GM21619 (cell line): ENCODE data around the gene SYT5.
A peak's percentile ranks its signal among the peaks of the same experiment; 100 is the strongest.
"Not testable (repeated sequence)": the region's sequence is repeated elsewhere in the genome, so short reads cannot be mapped to it uniquely, and the experiment has no call there.

Source experiments
- ATAC-seq: cut with Tn5 transposase; IDR thresholded peaks from one replicate; pipeline ENCODE4 v1.9.1; 2021; ENCODE audit not compliant: unreplicated experiment

SYT5 gene

DNA sequence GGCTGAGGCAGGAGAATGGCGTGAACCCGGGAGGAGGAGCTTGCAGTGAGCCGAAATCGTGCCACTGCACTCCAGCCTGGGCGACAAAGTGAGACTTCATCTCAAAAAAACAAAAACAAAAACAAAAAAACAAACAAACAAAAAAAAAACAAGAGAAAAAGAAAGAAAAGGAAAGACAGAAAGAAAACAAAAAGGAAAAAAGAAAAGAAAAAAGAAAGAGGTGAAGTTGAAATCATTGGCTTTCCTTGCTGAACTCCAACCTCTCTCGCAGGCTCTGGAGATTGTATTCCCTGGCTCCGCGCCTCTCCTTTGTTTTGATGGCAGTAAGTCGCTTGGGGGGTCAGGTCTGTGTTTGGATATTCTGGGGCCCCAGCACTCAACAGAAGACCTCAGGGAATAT, 7.8 kb downstream of the SYT5 start:
- not testable (repeated sequence) for ATAC-seq

GRCh38 chr19:55171440-55171839, 8.6 kb downstream of the SYT5 start:
- ATAC-seq = no peak

- ATAC-seq = no peak
Measured at GRCh38 chr19:55169136-55169535, 11.0 kb downstream of the SYT5 start.

DNA sequence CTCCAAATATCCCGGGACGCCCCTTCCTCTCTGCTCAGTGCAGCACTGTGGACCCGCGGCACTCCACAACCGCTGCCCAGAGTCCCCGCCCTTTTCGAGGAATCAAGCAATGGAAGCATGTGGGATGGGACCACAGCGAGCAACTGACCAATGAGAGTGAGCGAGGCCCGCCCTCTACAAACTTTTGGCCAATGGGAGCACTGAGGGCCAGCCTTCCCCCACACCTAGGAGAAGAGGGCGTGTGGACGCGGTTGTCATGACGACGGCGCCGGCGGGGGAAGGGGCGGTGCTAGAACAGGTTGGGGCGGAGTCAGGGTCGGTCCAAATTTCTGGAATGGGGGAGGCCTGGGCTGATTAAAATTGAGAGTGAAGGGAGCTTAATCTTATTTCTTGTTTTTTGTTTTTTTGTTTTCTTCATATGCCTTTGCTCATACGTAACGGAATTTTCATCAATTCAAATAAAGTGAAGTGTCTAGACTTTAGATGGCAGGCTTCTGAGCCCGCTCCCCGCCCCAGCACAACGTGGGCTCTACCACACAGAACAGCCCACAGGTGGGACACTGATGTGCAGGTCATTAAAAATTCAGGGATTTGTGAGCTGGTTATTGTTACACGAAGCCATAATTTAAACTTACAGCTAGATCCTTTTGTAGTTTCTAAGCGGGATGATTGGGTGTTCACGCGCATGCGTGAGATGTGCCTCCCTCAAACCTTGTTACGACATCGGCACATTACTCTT, 13.4 kb downstream of the SYT5 start, which contains the start of gene DNAAF3:
DNAAF3 (minus strand) TSS at position 84 of the 739 bp plus-strand sequence. CDS start 200 bp downstream, outside the sequence.
- ATAC-seq = peak; percentile 94

- no peak for ATAC-seq
Measured at GRCh38 chr19:55165952-55166529, 14.0 kb downstream of the SYT5 start.

GRCh38 chr19:55161571-55162322, 18.3 kb downstream of the SYT5 start:
- ATAC-seq = no peak

DNA sequence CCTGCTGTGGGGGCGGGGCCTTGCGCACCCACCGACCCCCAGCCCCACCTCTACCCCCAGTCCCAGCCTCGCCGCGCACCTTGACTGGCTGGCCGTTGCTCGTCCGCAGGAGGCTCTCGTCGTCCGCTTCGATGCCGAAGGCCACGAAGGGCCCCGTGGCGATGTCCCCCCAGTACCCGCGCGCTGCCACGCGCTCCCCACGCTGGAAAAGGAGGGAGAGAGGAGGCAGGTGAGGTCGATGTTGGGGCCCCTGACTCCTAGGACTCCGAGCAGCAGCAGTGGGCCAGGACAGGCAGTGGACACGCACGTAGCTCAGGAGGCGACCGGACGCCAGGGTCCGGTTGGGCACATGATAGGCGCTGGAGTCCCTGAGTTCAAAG, 19.1 kb downstream of the SYT5 start:
- no peak for ATAC-seq

DNA sequence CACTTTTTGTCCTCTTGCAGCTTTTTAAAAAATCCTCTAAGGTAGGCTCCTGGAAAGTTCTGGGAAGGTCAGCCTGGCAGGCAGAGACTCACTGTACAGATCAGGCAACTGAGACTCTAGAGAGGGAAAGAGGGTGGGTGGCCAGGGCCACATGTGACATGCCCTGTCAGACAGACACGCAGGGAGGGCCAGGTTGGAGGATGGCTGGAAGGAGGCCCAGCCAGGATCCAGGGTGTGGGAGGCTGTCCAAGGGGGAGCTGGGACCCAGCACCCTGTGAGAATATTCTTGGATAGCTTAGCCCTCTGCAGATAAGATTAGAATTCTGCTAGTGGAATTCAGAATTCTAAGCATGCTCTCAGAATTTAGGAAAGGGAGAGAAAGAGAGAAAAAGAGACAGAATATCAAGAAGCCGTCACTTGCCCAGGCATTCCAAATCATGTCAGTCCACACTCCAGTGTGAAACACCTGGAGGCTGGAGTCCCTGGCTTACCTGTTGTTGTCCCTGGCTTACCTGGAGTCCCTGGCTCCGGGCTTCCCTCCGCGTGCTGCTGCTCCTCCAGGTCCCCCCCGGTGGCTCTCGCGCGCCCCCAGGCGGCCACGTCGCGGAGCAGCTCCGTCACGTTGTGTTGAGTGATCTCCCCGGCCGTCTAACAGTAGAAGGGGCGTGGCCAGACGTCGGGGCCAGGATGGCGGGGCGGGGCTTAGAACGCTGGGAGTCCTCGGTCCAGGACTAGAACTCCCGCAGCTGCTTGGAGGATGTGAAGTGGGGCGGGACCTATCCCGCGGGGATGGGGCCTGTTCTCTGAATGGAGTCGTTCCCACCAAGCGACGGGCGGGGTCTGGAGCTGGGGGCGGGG, 19.7 kb downstream of the SYT5 start:
- ATAC-seq = no peak

DNA sequence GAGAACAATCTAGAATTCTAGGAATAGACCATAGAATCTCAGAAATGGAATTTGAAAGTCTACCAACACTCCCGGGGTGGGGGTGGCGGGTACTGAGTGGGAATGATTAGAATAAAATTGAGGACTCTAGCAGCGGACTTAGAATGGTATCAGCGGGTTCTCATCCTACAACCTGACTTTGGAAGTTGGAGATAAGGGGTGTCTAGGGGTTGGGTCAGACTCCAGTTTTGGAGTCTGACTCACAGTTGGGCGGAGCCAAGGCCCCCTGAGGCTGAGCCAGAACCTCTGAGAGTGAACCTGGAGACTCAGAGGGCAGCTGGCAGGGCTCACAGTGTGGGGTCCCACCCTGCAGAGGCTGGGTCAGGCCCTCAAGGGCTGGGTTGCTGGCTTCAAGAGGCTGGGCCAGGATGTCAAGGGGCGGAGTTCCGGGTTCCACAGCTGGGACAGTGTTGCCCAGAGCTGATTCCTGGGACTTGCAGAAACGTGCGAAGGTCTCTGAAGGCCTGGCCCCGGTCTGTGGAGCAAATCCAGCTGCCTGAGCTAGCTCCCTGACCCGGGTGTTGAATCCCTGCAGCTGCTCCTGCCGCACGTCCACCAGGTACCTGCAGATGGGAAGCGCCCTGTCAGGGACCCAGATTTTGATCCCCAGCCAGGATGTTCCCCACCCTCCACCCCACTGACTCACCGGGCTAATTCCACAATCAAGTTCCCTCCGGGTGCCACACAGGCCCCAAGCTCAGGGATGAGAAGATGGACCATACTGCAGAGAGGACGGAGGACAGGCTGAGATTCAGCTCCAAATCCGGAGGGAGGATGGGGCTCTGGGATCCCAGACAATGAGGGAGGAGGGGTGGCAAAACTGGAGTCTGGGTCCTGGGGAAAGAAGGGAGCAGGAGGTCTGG, 21.0 kb downstream of the SYT5 start:
- ATAC-seq = no peak

- no peak for ATAC-seq
Measured at GRCh38 chr19:55158423-55158822, 21.7 kb downstream of the SYT5 start.

DNA sequence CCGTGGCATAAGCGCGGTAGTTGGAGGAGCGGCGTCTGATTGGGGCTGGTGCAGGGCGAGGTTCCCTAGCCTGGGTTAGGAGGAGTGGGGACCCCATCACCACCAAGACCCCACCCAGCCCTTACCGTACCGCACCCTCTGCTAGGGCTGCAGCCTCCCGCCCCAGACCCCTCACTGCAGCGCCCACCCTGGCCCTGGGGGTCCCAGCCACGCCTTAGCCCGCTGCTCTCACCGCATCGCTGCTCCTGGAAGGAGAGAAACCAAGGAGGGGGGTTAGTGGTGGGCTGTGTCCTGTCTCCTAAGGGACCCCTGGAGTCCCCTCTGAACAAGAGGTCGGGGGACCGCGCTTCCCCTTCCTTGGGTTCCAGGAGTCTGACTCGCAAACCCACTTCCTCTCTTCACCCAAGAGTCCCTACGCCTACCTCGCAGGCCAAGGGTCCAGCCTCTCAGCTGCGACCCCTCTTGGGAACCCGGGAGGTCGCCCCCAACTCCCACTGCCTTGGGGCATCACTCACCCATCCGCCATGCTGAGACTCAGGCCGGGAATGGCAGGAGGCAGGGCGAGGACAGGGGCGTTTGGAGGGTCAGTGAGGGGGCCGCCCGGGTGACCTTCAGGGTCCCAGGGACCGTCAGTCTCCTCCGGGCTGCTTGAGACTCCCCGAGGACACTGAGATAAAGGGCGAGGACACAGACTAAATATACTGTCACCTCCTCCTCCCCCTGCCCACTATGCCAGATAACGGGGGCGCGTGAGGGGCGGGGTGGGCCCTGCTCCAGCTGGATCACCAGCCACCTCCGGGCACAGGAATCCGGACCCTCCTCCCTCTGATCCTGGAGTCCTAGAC, 22.8 kb downstream of the SYT5 start, which contains the start of gene TNNI3:
TNNI3 (minus strand) TSS at position 669 of the 845 bp plus-strand sequence; CDS start at position 526, 143 bp downstream.
- ATAC-seq = no peak

- no peak for ATAC-seq
Measured at GRCh38 chr19:55156202-55157063, 23.7 kb downstream of the SYT5 start.

DNA sequence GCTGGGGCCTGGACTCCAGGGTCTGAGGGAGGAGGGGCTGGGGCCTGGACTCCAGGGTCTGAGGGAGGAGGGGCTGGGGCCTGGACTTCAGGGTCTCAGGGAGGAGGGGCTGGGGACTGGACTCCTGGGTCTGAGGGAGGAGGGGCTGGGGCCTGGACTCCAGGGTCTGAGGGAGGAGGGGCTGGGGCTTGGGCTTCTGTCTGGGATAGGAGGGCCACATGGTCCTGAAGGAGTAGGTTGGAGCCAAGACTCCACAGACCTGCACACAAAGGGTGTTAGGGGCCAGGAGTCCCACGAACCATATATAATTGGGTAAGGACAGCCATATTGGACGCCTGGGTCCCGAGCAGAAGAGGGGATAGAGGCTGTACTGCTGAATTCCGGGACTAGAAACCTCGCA, 24.3 kb downstream of the SYT5 start:
- ATAC-seq = not testable (repeated sequence)

- ATAC-seq = no peak
Measured at GRCh38 chr19:55153652-55154264, 26.3 kb downstream of the SYT5 start.

GRCh38 chr19:55152017-55152416, 28.1 kb downstream of the SYT5 start:
- ATAC-seq = no peak

GRCh38 chr19:55149078-55150003, 30.7 kb downstream of the SYT5 start, which contains the start of gene TNNT1:
TSS of gene TNNT1 (minus strand) at chr19:55149206. CDS start at chr19:55147157, 2,049 bp downstream.
- no peak for ATAC-seq
